IMR-90 (cell line): Measurements from ENCODE around the gene ZNF776. TPM values are rescaled to one million over a fixed set of nuclear protein-coding genes. Genes with fewer than 3 reads are reported as not detected.

Experiments used
- ATAC-seq: fragments of 200-7000 bp; cut with Tn5 transposase; 2 replicates; pipeline ENCODE4 v1.9.1; 2020; ENCODE audit warnings: low read depth, mild to moderate bottlenecking, moderate library complexity
- BruUV-seq: library from RNA; stranded (reverse); fragments of 400-500 nt; replicated peaks from 2 replicates; lab custom pipeline; 2021; lab: Mats Ljungman, UMichigan
- CTCF ChIA-PET: fragments of 300-600 bp; formaldehyde crosslinking; extraction: SDS; loops from one replicate; lab custom pipeline; 2021; ENCODE audit warnings: antibody characterized with exemption; lab: Yijun Ruan, JAX
- POLR2A ChIA-PET: fragments of 300-600 bp; sonication (Branson Sonifier 250); formaldehyde crosslinking; loops from one replicate; lab custom pipeline; 2022; ENCODE audit warnings: antibody characterized with exemption; ENCODE audit not compliant: unreplicated experiment; lab: Charles Lee
- DNase-seq: peaks from one replicate; pipeline ENCODE4 v3.0.0; 2013
- H2AFZ ChIP-seq: replicated peaks from 2 replicates; pipeline ENCODE3; 2013; ENCODE audit warnings: low read length, mild to moderate bottlenecking; ENCODE audit not compliant: poor library complexity
- H2AK5ac ChIP-seq: 2 replicates; pipeline ENCODE4 v1.6.1; 2013; ENCODE audit warnings: low read depth, low read length, inconsistent platforms
- H2AK9ac ChIP-seq: replicated peaks from 2 replicates; pipeline ENCODE3; 2013; ENCODE audit warnings: mild to moderate bottlenecking, low read depth, low read length, moderate library complexity; ENCODE audit not compliant: poor library complexity
- H2BK120ac ChIP-seq: 2 replicates; pipeline ENCODE4 v1.6.1; 2013; ENCODE audit warnings: low read depth, low read length, inconsistent platforms
- H2BK15ac ChIP-seq: 3 replicates; pipeline ENCODE4 v1.6.1; 2013; ENCODE audit warnings: low read depth, low read length, inconsistent platforms
- H2BK20ac ChIP-seq: 2 replicates; pipeline ENCODE4 v1.6.1; 2013; ENCODE audit warnings: low read depth, mild to moderate bottlenecking, inconsistent platforms, low read length, moderate library complexity
- H2BK5ac ChIP-seq: 2 replicates; pipeline ENCODE4 v1.6.1; 2013; ENCODE audit warnings: mild to moderate bottlenecking, low read depth, low read length, inconsistent platforms; ENCODE audit not compliant: poor library complexity, severe bottlenecking
- H3K14ac ChIP-seq: replicated peaks from 2 replicates; pipeline ENCODE4 v1.6.1; 2013; ENCODE audit warnings: low read depth, low read length, inconsistent platforms
- H3K18ac ChIP-seq: 2 replicates; pipeline ENCODE4 v1.6.1; 2013; ENCODE audit warnings: low read depth, low read length, control low read depth
- H3K23ac ChIP-seq: 2 replicates; pipeline ENCODE4 v1.6.1; 2013; ENCODE audit warnings: low read depth, low read length, inconsistent platforms
- H3K27ac ChIP-seq: 2 replicates; pipeline ENCODE4 v1.5.1; 2013; ENCODE audit warnings: mild to moderate bottlenecking, control low read depth, low read length; ENCODE audit not compliant: insufficient read depth
- H3K27me3 ChIP-seq: 2 replicates; pipeline ENCODE4 v1.6.1; 2013; ENCODE audit warnings: low read length; ENCODE audit not compliant: control insufficient read depth, insufficient read depth
- H3K36me3 ChIP-seq: 2 replicates; pipeline ENCODE4 v1.6.1; 2013; ENCODE audit warnings: low read length, mixed read lengths; ENCODE audit not compliant: control insufficient read depth, insufficient read depth
- H3K4ac ChIP-seq: 2 replicates; pipeline ENCODE4 v1.6.1; 2013; ENCODE audit warnings: low read depth, low read length, inconsistent platforms
- H3K4me1 ChIP-seq: 2 replicates; pipeline ENCODE4 v1.6.1; 2013; ENCODE audit warnings: low read length, mixed read lengths; ENCODE audit not compliant: control insufficient read depth, insufficient read depth
- H3K4me2 ChIP-seq: 2 replicates; pipeline ENCODE4 v1.6.1; 2013; ENCODE audit warnings: low read depth, mild to moderate bottlenecking, control low read depth, low read length, moderate library complexity
- H3K4me3 ChIP-seq: 2 replicates; pipeline ENCODE4 v1.5.1; 2013; ENCODE audit warnings: low read depth, mild to moderate bottlenecking, control low read depth, low read length, moderate library complexity; ENCODE audit not compliant: insufficient read depth
- H3K56ac ChIP-seq: 2 replicates; pipeline ENCODE4 v1.6.1; 2013; ENCODE audit warnings: low read length, inconsistent platforms; ENCODE audit not compliant: insufficient read depth; ENCODE audit errors: extremely low read depth
- H3K79me1 ChIP-seq, 2 experiments: 2 replicates each; pipeline ENCODE4 v1.6.1; 2013; ENCODE audit warnings: low read length in 2 of 2, inconsistent platforms in 1 of 2, low read depth in 1 of 2
- H3K9ac ChIP-seq: 2 replicates; pipeline ENCODE4 v1.6.1; 2013; ENCODE audit warnings: low read depth, low read length, control low read depth
- H3K9me1 ChIP-seq: 2 replicates; pipeline ENCODE4 v1.6.1; 2013; ENCODE audit warnings: low read length, inconsistent platforms; ENCODE audit not compliant: insufficient read depth
- H3K9me3 ChIP-seq: 2 replicates; pipeline ENCODE4 v1.6.1; 2013; ENCODE audit warnings: low read length; ENCODE audit not compliant: control insufficient read depth, insufficient read depth
- H4K20me1 ChIP-seq: 2 replicates; pipeline ENCODE4 v1.6.1; 2013; ENCODE audit warnings: low read length, inconsistent platforms; ENCODE audit not compliant: insufficient read depth
- H4K5ac ChIP-seq: 2 replicates; pipeline ENCODE4 v1.6.1; 2013; ENCODE audit warnings: mild to moderate bottlenecking, low read depth, low read length, control low read depth
- H4K8ac ChIP-seq, 2 experiments: 2 replicates each; pipeline ENCODE4 v1.6.1; 2013; ENCODE audit warnings: low read depth in 2 of 2, low read length in 2 of 2, control low read depth in 1 of 2, inconsistent platforms in 1 of 2
- H4K91ac ChIP-seq: 2 replicates; pipeline ENCODE4 v1.6.1; 2013; ENCODE audit warnings: low read depth, low read length, inconsistent platforms; ENCODE audit not compliant: insufficient read depth
- BHLHE40 ChIP-seq: fragments of 150-350 bp; IDR thresholded peaks from 2 replicates; pipeline ENCODE4 v1.6.1; 2016; ENCODE audit warnings: mild to moderate bottlenecking, low read depth, low read length
- CEBPB ChIP-seq: IDR thresholded peaks from 2 replicates; pipeline ENCODE4 v1.6.1; 2012; ENCODE audit warnings: low read depth, low read length, improper control_type of control experiment
- FOS ChIP-seq: fragments of 150-350 bp; IDR thresholded peaks from 2 replicates; pipeline ENCODE4 v1.6.1; 2016; ENCODE audit warnings: low read depth, low read length
- MAFK ChIP-seq: IDR thresholded peaks from 2 replicates; pipeline ENCODE4 v1.6.1; 2012; ENCODE audit warnings: low read depth, low read length, improper control_type of control experiment
- MAZ ChIP-seq: IDR thresholded peaks from 2 replicates; pipeline ENCODE4 v1.6.1; 2012; ENCODE audit warnings: low read depth, mild to moderate bottlenecking, low read length, improper control_type of control experiment, moderate library complexity, borderline replicate concordance
- MXI1 ChIP-seq: IDR thresholded peaks from 2 replicates; pipeline ENCODE4 v1.6.1; 2012; ENCODE audit warnings: low read depth, mild to moderate bottlenecking, low read length, moderate library complexity, borderline replicate concordance
- NFE2L2 ChIP-seq: fragments of 150-350 bp; IDR thresholded peaks from 2 replicates; pipeline ENCODE4 v1.6.1; 2016; ENCODE audit warnings: low read depth, mild to moderate bottlenecking, low read length
- POLR2A ChIP-seq: IDR thresholded peaks from 2 replicates; pipeline ENCODE4 v1.6.1; 2012; ENCODE audit warnings: mild to moderate bottlenecking, low read depth, low read length
- RAD21 ChIP-seq: IDR thresholded peaks from 2 replicates; pipeline ENCODE4 v1.6.1; 2012; ENCODE audit warnings: low read length, improper control_type of control experiment
- RFX5 ChIP-seq: IDR thresholded peaks from 2 replicates; pipeline ENCODE4 v1.8.0; 2012; ENCODE audit warnings: low read depth, mild to moderate bottlenecking, low read length, moderate library complexity
- USF2 ChIP-seq: fragments of 150-350 bp; IDR thresholded peaks from 2 replicates; pipeline ENCODE4 v1.6.1; 2017; ENCODE audit warnings: mild to moderate bottlenecking, antibody characterized with exemption, low read length, low read depth
- WGBS, 2 experiments: methylation state at CpG; one replicate each; pipeline versions ENCODE4 v1.1.5 to v1.1.7; 2013; ENCODE audit warnings: missing lambda C conversion rate in 2 of 2; ENCODE audit not compliant: insufficient read length in 1 of 2; ENCODE audit errors: extremely low coverage in 2 of 2; 5-methylcytosine and 5-hydroxymethylcytosine counted together
- dilution Hi-C: fragments of 300-500 bp; cut with HindIII; formaldehyde crosslinking; loops from one replicate; pipeline ENCODE4 v1.14.3; 2018; ENCODE audit warnings: low sequenced_read_pairs; ENCODE audit not compliant: unreplicated experiment
- in situ Hi-C: fragments of 300-500 bp; cut with MboI; formaldehyde crosslinking; loops from 3 replicates; pipeline ENCODE4 v1.14.3; 2019; ENCODE audit warnings: low sequenced_read_pairs, inconsistent platforms, mixed read lengths
- intact Hi-C: fragments of 100-400 bp; cut with micrococcal nuclease; formaldehyde crosslinking; loops from 2 replicates; pipeline ENCODE4 v1.10.0; 2022
- polyA plus RNA-seq, 3 experiments: library from polyadenylated mRNA; depleted of rRNA; stranded (reverse); fragments of >200 nt; gene quantifications; 2 replicates each; pipeline ENCODE4 v1.2.3, GENCODE V29; 2012; ENCODE audit warnings: low replicate concordance in 1 of 3
- total RNA-seq: library from RNA; depleted of rRNA; stranded (reverse); fragments of >200 nt; gene quantifications from 2 replicates; pipeline ENCODE4 v1.2.3, GENCODE V29; 2012
- TF ChIP-seq, protein P1 (sequence below): fragments of 150-350 bp; IDR thresholded peaks from 2 replicates; pipeline ENCODE4 v1.6.1; 2016; ENCODE audit warnings: low read depth, mild to moderate bottlenecking, low read length, moderate library complexity, borderline replicate concordance
- TF ChIP-seq, protein P2 (sequence below): conservative IDR thresholded peaks from 2 replicates; pipeline ENCODE4 v1.5.1; 2012; ENCODE audit warnings: mild to moderate bottlenecking, low read depth, low read length, improper control_type of control experiment

ZNF776 gene
- total and polyA plus RNA-seq, 2 of the 4 experiments (the other 2 are of a cell fraction) = 4.3 to 14.3 TPM

DNA sequence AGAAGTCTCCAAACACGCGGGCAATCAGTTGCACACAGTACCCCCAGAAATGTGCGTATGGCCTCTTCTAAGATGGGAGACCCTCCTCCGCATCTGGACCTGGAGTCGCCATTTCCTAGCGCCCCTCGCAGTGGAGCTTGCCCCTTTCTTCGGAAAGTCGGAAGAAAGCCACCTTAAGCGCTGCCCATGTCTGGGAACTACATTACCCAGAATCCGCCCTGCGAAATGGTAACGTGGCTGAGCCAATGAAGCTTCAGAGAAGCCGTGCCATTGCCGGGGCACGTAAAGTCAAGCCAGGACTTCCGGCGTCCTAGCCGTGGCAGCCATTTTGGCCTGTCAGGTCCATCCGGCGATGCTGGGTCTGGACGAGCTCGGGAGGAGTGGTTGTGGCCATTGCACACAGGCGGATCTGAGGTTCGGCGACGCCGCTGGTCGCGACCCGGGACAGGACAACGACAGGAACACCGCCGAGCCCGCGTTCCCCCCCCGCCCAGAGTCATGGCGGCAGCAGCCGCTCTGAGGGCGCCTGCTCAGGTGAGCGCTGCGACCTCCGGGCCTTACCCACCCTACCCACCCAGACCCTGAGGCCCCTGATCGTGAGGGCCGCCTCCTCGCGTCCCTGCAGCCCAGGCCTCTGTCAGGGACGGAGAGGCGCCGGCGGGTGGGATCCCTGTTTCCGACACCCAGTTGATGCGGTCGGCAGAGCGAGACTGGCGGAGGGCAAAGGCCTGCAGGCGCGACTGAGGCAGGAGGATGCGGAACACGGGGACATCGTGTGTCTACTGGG lies 22.9 kb downstream of the ZNF776 start, which contains the start of gene ZNF586 (continued):
- TF ChIP-seq MAZ (no peak), MAFK (0 out of 2 replicates have a peak, but pooled peaks have one; percentile 18), RAD21 (no peak), POLR2A (peak; percentile 68; the same call in 1 of the 2 replicates)

GRCh38 chr19:57771417-57771816 lies 24.8 kb downstream of the ZNF776 start:
- BruUV-seq = no TSS peak
- no peak overlapping the region for H2AK5ac ChIP-seq
- TF ChIP-seq, protein P1, sequence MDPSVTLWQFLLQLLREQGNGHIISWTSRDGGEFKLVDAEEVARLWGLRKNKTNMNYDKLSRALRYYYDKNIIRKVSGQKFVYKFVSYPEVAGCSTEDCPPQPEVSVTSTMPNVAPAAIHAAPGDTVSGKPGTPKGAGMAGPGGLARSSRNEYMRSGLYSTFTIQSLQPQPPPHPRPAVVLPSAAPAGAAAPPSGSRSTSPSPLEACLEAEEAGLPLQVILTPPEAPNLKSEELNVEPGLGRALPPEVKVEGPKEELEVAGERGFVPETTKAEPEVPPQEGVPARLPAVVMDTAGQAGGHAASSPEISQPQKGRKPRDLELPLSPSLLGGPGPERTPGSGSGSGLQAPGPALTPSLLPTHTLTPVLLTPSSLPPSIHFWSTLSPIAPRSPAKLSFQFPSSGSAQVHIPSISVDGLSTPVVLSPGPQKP = no peak
- TF ChIP-seq CEBPB = no peak
- no peak for TF ChIP-seq MAFK
- TF ChIP-seq NFE2L2 = no peak
- TF ChIP-seq POLR2A = no peak
- TF ChIP-seq, protein P2, sequence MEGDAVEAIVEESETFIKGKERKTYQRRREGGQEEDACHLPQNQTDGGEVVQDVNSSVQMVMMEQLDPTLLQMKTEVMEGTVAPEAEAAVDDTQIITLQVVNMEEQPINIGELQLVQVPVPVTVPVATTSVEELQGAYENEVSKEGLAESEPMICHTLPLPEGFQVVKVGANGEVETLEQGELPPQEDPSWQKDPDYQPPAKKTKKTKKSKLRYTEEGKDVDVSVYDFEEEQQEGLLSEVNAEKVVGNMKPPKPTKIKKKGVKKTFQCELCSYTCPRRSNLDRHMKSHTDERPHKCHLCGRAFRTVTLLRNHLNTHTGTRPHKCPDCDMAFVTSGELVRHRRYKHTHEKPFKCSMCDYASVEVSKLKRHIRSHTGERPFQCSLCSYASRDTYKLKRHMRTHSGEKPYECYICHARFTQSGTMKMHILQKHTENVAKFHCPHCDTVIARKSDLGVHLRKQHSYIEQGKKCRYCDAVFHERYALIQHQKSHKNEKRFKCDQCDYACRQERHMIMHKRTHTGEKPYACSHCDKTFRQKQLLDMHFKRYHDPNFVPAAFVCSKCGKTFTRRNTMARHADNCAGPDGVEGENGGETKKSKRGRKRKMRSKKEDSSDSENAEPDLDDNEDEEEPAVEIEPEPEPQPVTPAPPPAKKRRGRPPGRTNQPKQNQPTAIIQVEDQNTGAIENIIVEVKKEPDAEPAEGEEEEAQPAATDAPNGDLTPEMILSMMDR = no peak
- no peak for TF ChIP-seq USF2
- TF ChIP-seq MXI1 = no peak
- TF ChIP-seq RFX5 = no peak
- TF ChIP-seq BHLHE40 = no peak
- no peak for TF ChIP-seq FOS

More at GRCh38 chr19:57771417-57771816, 24.8 kb downstream of the ZNF776 start:
- H4K8ac ChIP-seq = no peak overlapping the region
- H3K27me3 ChIP-seq = no peaks in the 10 kb centered on the region
- 100% methylated on average over 1 of the region's 4 CpGs; no CpG with 5 or more reads in 1 of the 2 experiments for WGBS, 2 experiments
- H4K91ac ChIP-seq = no peak overlapping the region
- H2BK20ac ChIP-seq = no peak overlapping the region
- DNase-seq (no peak), ATAC-seq (no peak)
- H3K23ac ChIP-seq = no peak overlapping the region
- H3K9ac ChIP-seq = no peak overlapping the region
- peaks cover 10% of the 10 kb centered on the region; the same call in 1 of the 2 replicates for H4K20me1 ChIP-seq
- in situ Hi-C loops (no loop called here), dilution Hi-C loops (no loop called here), intact Hi-C loops (no loop called here)
- H3K4me3 ChIP-seq = no peak overlapping the region
- peaks cover 10% of the 10 kb centered on the region for H3K9me3 ChIP-seq
- H2AK9ac ChIP-seq = no peak overlapping the region
- ChIA-PET POLR2A (no interaction called here), CTCF (no interaction called here)
- H3K9me1 ChIP-seq = no peaks in the 10 kb centered on the region
- no peak overlapping the region for H3K27ac ChIP-seq
- H2BK120ac ChIP-seq = no peak overlapping the region
- no peak overlapping the region for H3K56ac ChIP-seq
- no peak overlapping the region for H4K5ac ChIP-seq
- no peak overlapping the region for H2BK5ac ChIP-seq
- 0 out of 2 replicates have a peak, but pooled peaks cover 3% of the 10 kb centered on the region for H3K4me1 ChIP-seq
- H2BK15ac ChIP-seq = no peak overlapping the region
- H3K36me3 ChIP-seq = peaks cover 29% of the 10 kb centered on the region
- no peak overlapping the region for H2AFZ ChIP-seq
- no peak overlapping the region for H3K4me2 ChIP-seq
- H3K18ac ChIP-seq = no peak overlapping the region
- no peak overlapping the region for H3K14ac ChIP-seq
- peaks cover 15 to 30% of the 10 kb centered on the region in 2 experiments for H3K79me1 ChIP-seq
- H3K4ac ChIP-seq = no peak overlapping the region
